Thoracic aorta (tissue), 2 donors: ENCODE data around the gene HS1BP3. TPM values are rescaled to one million over a fixed set of nuclear protein-coding genes. Genes with fewer than 3 reads are reported as not detected.
A peak's percentile ranks its signal among the peaks of the same experiment; 100 is the strongest.

ENCODE experiments used
- ATAC-seq: fragments of 150-250 bp; one replicate; pipeline ENCODE4 v1.8.0; 2017; ENCODE audit warnings: low read depth; ENCODE audit not compliant: insufficient number of reproducible peaks, low FRiP score
- DNase-seq: peaks from one replicate; pipeline ENCODE4 v3.0.0-alpha.2; 2020; ENCODE audit warnings: low spot score
- H3K27ac ChIP-seq, 2 donors: fragments of 200-600 bp; sonication (generic); 1 replicate in 1 of 2; 2 replicates in 1 of 2; pipeline ENCODE4 v1.5.1; 2016; ENCODE audit warnings: mild to moderate bottlenecking in 2 of 2, moderate library complexity in 2 of 2
- H3K27me3 ChIP-seq: fragments of 200-600 bp; sonication (generic); replicated peaks from 2 replicates; pipeline ENCODE4 v1.6.0; 2016; ENCODE audit warnings: mild to moderate bottlenecking; ENCODE audit not compliant: insufficient read depth
- H3K36me3 ChIP-seq: fragments of 200-600 bp; sonication (generic); one replicate; pipeline ENCODE4 v1.5.1; 2016
- H3K4me1 ChIP-seq, 2 donors: fragments of 200-600 bp; sonication (generic); 1 replicate in 1 of 2; 2 replicates in 1 of 2; pipeline versions ENCODE4 v1.5.1 to v1.6.0; 2016; ENCODE audit warnings: low read depth in 2 of 2, mild to moderate bottlenecking in 1 of 2; ENCODE audit not compliant: control insufficient read depth in 1 of 2
- H3K4me3 ChIP-seq: fragments of 200-600 bp; sonication (generic); 2 replicates; pipeline ENCODE4 v1.5.1; 2016; ENCODE audit warnings: mild to moderate bottlenecking
- H3K9me3 ChIP-seq: fragments of 200-600 bp; sonication (generic); 2 replicates; pipeline ENCODE4 v1.5.1; 2016
- total RNA-seq, 2 donors: library from RNA; depleted of rRNA; stranded (reverse); fragments of >200 nt; gene quantifications; one replicate each; pipeline versions ENCODE4 v1.1.0 to v1.2.3, GENCODE V29; 2016
- TF ChIP-seq, protein P1 (sequence below): fragments of 200-600 bp; sonication (generic); IDR thresholded peaks from one replicate; pipeline ENCODE4 v1.5.1; 2019; ENCODE audit warnings: antibody characterized with exemption

HS1BP3 gene
- total RNA-seq, 2 donors from 2014 or later = 40.7 to 65.8 TPM

DNA sequence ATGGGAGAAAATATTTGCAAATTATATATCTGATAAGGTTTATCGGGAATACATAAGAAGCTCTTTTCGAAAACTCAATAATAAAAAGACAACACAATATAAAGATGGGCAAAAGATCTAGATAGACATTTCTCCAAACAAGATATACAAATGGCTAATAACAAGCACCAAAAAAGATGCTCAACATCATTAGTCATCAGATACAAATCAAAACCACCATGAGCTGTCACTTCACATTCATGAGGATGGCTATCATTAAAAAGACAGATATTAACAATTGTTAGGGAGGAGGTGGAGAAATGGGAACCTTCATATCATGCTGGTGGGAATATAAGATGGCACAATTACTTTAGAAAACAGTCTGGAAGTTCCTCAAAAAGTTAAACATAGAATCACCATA lies 48.1 kb downstream of the HS1BP3 start:
- Histone ChIP-seq H3K4me3 (no peak overlapping the region), H3K27ac (no peak overlapping the region), H3K27me3 (no peaks in the 10 kb centered on the region), H3K4me1 (peaks cover 13 to 33% of the 10 kb centered on the region in 2 donors), H3K36me3 (no peaks in the 10 kb centered on the region), H3K9me3 (no peaks in the 10 kb centered on the region)
- no peak for ATAC-seq
- TF ChIP-seq, protein P1, sequence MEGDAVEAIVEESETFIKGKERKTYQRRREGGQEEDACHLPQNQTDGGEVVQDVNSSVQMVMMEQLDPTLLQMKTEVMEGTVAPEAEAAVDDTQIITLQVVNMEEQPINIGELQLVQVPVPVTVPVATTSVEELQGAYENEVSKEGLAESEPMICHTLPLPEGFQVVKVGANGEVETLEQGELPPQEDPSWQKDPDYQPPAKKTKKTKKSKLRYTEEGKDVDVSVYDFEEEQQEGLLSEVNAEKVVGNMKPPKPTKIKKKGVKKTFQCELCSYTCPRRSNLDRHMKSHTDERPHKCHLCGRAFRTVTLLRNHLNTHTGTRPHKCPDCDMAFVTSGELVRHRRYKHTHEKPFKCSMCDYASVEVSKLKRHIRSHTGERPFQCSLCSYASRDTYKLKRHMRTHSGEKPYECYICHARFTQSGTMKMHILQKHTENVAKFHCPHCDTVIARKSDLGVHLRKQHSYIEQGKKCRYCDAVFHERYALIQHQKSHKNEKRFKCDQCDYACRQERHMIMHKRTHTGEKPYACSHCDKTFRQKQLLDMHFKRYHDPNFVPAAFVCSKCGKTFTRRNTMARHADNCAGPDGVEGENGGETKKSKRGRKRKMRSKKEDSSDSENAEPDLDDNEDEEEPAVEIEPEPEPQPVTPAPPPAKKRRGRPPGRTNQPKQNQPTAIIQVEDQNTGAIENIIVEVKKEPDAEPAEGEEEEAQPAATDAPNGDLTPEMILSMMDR = no peak
- no peak for DNase-seq

DNA sequence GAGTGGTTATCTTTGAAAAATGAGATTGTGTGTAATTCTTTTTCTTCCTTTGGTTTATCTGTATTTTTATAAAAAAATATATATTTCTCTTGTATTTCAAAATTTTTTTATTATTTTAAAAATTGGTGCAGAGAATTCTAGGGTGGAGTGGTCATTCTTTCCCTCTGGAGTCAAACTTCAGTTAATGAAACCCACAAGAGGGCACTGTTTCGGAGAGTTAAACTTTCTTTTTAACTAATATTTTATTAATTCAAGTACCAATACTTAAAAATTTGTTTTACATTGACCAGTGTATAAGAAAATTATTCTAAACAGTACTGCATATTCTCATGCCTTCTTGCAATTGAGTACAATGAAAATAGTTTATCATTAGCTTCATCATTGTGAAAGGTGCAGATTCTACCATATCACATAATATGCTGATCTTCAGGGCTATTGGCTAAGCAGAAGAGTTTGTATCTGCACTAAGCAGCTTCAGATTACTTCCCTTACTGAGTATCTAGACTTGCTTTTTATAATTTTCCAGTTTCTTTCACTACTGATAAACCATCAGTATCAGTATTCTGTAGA lies 50.1 kb downstream of the HS1BP3 start:
- TF ChIP-seq, protein P1 = peak; percentile 49
- no peaks in the 10 kb centered on the region for H3K27me3 ChIP-seq
- H3K9me3 ChIP-seq = no peaks in the 10 kb centered on the region
- H3K27ac ChIP-seq = no peak overlapping the region
- no peak overlapping the region for H3K4me3 ChIP-seq
- DNase-seq (no peak), ATAC-seq (no peak)
- no peaks in the 10 kb centered on the region for H3K36me3 ChIP-seq
- H3K4me1 ChIP-seq = peaks cover 29 to 52% of the 10 kb centered on the region in 2 donors

DNA sequence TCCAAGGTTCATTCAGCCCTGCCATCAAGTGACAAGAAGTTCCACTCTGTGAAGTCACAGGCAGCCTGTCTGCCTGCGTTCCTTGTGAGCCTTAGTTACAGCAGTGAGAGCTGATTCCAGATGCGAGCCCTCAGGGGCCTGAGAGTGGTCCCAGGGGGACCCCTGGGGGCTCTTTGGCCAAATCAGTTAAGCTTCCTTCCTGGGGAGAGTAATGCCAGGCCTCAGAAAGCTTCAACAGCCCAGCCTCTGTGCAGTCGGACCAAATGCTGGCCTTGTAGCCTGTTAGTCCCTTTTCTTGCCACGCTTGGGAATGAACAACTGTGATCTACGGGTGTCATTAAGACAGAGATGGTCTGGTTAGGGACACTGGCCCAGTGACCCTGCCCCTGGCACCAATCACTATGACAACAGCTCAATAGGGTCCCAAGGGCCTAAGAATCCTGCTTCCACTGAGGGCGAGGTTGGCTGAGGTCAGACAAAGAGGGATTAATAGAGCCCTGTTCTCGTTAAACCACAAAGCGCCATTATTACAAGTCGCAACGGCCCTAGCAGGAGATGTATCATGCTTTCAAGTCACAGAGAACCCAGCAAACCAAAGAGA lies 50.9 kb downstream of the HS1BP3 start:
- Histone ChIP-seq H3K4me3 (no peak overlapping the region), H3K27ac (peak overlapping the region; percentile 65 to 67), H3K27me3 (no peaks in the 10 kb centered on the region), H3K4me1 (peaks cover 29 to 60% of the 10 kb centered on the region in 2 donors), H3K36me3 (no peaks in the 10 kb centered on the region), H3K9me3 (no peaks in the 10 kb centered on the region)
- TF ChIP-seq, protein P1 = no peak
- ATAC-seq = no peak
- no peak for DNase-seq

DNA sequence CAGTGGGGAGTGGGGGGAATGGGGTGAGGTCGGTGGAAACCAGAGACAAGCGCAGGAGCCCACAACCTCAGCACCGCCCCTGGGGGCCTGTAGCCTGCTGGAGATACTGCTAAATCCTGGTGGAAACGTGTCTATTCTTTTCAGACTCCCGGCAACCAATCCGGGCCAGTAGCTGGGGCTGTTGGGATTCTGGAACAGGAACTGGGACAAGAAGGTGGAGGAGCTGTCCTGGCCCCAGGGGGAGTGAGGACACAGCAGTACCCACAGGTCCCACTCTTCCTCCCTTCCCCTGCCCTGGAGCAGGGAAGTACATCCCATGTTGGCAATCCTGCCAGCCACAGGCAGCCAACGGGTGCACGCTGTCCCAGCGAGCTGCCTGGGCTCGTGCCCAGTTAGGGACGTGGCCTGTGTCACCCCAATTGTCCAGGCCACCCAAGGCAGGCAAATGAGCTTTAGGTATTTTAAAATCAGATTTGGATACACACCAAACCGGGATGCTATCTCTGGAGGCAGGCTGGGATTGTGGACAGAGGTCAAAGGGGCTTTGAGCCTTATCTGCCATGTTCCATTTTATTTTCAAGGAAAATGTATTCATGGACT lies 51.8 kb downstream of the HS1BP3 start:
- peaks cover 29 to 58% of the 10 kb centered on the region in 2 donors for H3K4me1 ChIP-seq
- H3K9me3 ChIP-seq = no peaks in the 10 kb centered on the region
- TF ChIP-seq, protein P1 = no peak
- no peak for ATAC-seq
- H3K4me3 ChIP-seq = no peak overlapping the region
- no peaks in the 10 kb centered on the region for H3K27me3 ChIP-seq
- DNase-seq = no peak
- no peaks in the 10 kb centered on the region for H3K36me3 ChIP-seq
- peak overlapping the region; percentile 65 to 67 for H3K27ac ChIP-seq

DNA sequence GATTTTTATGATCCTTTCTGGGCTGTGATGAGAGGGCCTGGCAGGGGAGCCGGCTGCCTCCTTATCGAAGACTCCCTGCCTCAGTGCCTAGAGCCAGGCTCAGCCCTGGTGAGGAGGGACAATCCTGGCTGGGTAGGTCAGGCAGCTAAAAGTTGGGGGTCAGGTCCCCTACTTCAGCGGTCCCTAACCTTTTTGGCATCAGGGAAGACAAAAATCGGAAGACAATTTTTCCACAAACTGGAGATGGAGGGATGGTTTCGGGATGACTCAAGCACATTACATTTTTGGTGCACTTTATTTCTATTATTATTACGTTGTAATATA lies 53.1 kb downstream of the HS1BP3 start:
- Histone ChIP-seq H3K4me1 (peaks cover 29 to 69% of the 10 kb centered on the region in 2 donors), H3K27ac (peak overlapping the region; percentile 80 to 82), H3K27me3 (no peaks in the 10 kb centered on the region), H3K4me3 (no peak overlapping the region), H3K9me3 (no peaks in the 10 kb centered on the region), H3K36me3 (no peaks in the 10 kb centered on the region)
- ATAC-seq (no peak), DNase-seq (no peak)
- TF ChIP-seq, protein P1 = no peak
